Activated naive CD4-positive, alpha-beta T cell treated with anti-CD3 and anti-CD28 coated beads, Interleukin-2, amount 50 U/mL, for 16 hours (primary cell): ENCODE results near the gene GID4.

Source experiments
- DNase-seq: peaks from one replicate; pipeline ENCODE4 v3.0.0-alpha.2; 2020

Gene GID4

GRCh38 chr17:18017958-18018357 lies 21.2 kb upstream of the GID4 start:
- DNase-seq = no peak

- no peak for DNase-seq
These were observed 20.7 kb upstream of the GID4 start for GRCh38 chr17:18018411-18018921.

- DNase-seq = no peak
These were observed 19.4 kb upstream of the GID4 start for GRCh38 chr17:18019838-18020154.

- no peak for DNase-seq
These were observed 18.2 kb upstream of the GID4 start for GRCh38 chr17:18020971-18021370.

- DNase-seq = no peak
These were observed 17.8 kb upstream of the GID4 start for GRCh38 chr17:18021372-18021771.

GRCh38 chr17:18025241-18025944 lies 13.8 kb upstream of the GID4 start:
- DNase-seq = no peak

- DNase-seq = no peak
These were observed 13.0 kb upstream of the GID4 start for GRCh38 chr17:18025945-18026776.

GRCh38 chr17:18027280-18027679 lies 11.9 kb upstream of the GID4 start:
- DNase-seq = no peak

- DNase-seq = no peak
These were observed 10.9 kb upstream of the GID4 start for GRCh38 chr17:18028114-18028951.

GRCh38 chr17:18028952-18029540 lies 10.2 kb upstream of the GID4 start:
- no peak for DNase-seq

GRCh38 chr17:18031955-18032354 lies 7.3 kb upstream of the GID4 start:
- no peak for DNase-seq

- peak; percentile 35 for DNase-seq
These were observed 5.6 kb upstream of the GID4 start for GRCh38 chr17:18033442-18034099.

- DNase-seq = no peak
These were observed 3.5 kb upstream of the GID4 start for GRCh38 chr17:18035704-18036103.

GRCh38 chr17:18037486-18037885 lies 1.7 kb upstream of the GID4 start:
- DNase-seq = no peak

- peak; percentile 16 for DNase-seq
These were observed 908 bp upstream of the GID4 start for GRCh38 chr17:18038149-18038850.

- DNase-seq = no peak
These were observed 490 bp downstream of the GID4 start for GRCh38 chr17:18039535-18040260.

- no peak for DNase-seq
These were observed 1.2 kb downstream of the GID4 start for GRCh38 chr17:18040261-18040858.

GRCh38 chr17:18041776-18042175 lies 2.6 kb downstream of the GID4 start:
- DNase-seq = no peak

- no peak for DNase-seq
These were observed 3.8 kb downstream of the GID4 start for GRCh38 chr17:18042983-18043382.

GRCh38 chr17:18043491-18043890 lies 4.3 kb downstream of the GID4 start:
- DNase-seq = no peak

- no peak for DNase-seq
These were observed 5.4 kb downstream of the GID4 start for GRCh38 chr17:18044609-18045008.
